ENCODE results near the gene HSD17B14. TPM values are rescaled to one million over a fixed set of nuclear protein-coding genes. Genes with fewer than 3 reads are reported as not detected.

The HSD17B14 gene
- total and polyA plus RNA-seq, 2 donors (not counting 1 experiment from before 2014, with no cell fraction given): 4.5 to 11.1 TPM

DNA sequence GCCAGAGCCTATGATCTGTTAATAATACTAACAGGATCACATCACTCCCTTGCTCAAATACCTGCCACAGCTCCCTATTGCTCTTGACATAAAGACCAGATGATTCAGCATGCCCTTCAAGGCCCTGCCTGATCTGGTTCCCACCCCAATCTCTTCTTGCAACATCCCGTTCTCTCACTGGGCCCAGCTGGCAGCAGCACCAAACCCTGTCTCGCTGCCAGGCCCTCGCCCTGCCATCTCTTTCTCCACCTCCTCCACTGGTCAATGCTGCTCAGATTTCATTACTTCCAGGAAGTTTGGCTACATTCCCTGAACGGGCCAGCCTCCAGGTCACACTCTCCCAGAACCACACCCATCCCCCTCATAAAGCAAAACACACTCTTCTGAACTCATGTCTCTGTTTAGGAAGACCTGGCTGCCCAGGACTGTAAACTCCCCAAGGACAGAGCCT, 16.9 kb downstream of the HSD17B14 start:
- no peaks in the 10 kb centered on the region for H3K9me3 ChIP-seq (ENCODE audit: control insufficient read depth, insufficient read depth, low read depth, low read length)
- H3K27me3 ChIP-seq (ENCODE audit: control insufficient read depth, insufficient read depth, low read length): no peaks in the 10 kb centered on the region
- peaks cover 4% of the 10 kb centered on the region for H3K36me3 ChIP-seq (ENCODE audit: control insufficient read depth, insufficient read depth, low read length)
- H3K27ac ChIP-seq (ENCODE audit: insufficient read depth, low read length): no peak overlapping the region
- no peaks in the 10 kb centered on the region for H3K79me2 ChIP-seq (ENCODE audit: control insufficient read depth, insufficient read depth, low read length)
- no peaks in the 10 kb centered on the region for H4K20me1 ChIP-seq (ENCODE audit: control insufficient read depth, extremely low read depth, insufficient read depth, low read length)
- H3K4me3 ChIP-seq (replicated peaks in 1 of 4; ENCODE audit: control extremely low read depth in 1 of 4, insufficient read depth in 1 of 4, low read depth in 3 of 4, low read length in 4 of 4): no peak overlapping the region
- peak; percentile 70 to 98 for DNase-seq (ENCODE audit: low read depth in 2 of 2)
- peak overlapping the region; percentile 51 for H3K4me2 ChIP-seq (ENCODE audit: extremely low read depth, insufficient read depth, low read length)
- H3K4me1 ChIP-seq (ENCODE audit: control insufficient read depth, extremely low read depth, insufficient read depth, low read length): peaks cover 7% of the 10 kb centered on the region
- H2AFZ ChIP-seq (ENCODE audit: low read length): peak overlapping the region; percentile 30
- TF ChIP-seq CTCF (conservative IDR thresholded peaks at IDR 0.05 in 1 of 2, IDR thresholded peaks at IDR 0.05 in 1 of 2; ENCODE audit: low read depth in 1 of 2, low read length in 2 of 2): no peak
- TF ChIP-seq EZH2 (IDR thresholded peaks at IDR 0.05; ENCODE audit: low read length, missing control alignments): no peak
- peak overlapping the region; percentile 23 for H3K9ac ChIP-seq (ENCODE audit: insufficient read depth, low read length)

DNA sequence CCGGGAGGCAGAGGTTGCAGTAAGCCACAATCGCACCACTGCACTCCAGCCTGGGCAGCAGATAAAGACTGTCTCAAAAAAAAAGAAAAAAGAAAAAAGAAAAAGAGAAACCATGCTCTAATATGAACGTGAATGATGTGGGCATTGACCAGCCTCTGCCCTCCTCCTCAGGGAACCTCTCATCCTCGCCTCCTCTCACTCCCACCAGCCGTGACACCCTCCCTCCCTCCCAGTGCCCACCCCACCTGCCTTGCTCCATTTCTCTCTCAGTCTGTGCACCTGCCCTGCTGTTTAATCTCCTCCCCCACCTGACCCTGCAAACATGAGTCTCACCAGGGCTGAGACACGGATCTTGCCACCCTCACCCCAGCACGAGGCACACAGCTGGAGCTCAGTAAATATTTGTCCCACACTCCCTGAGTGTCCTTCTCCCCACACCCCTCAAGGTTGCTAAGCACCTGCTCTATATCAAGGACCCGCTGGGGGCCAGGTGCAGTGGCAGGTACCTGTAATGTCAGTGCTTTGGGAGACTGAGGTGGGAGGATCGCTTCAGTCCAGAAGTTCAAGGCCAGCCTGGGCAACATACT, 18.0 kb downstream of the HSD17B14 start:
- H3K9me3 ChIP-seq (ENCODE audit: control insufficient read depth, insufficient read depth, low read depth, low read length): no peaks in the 10 kb centered on the region
- no peak overlapping the region for H3K4me2 ChIP-seq (ENCODE audit: extremely low read depth, insufficient read depth, low read length)
- DNase-seq (ENCODE audit: low read depth in 2 of 2): no peak
- no peak for TF ChIP-seq EZH2 (IDR thresholded peaks at IDR 0.05; ENCODE audit: low read length, missing control alignments)
- TF ChIP-seq CTCF (conservative IDR thresholded peaks at IDR 0.05 in 1 of 2, IDR thresholded peaks at IDR 0.05 in 1 of 2; ENCODE audit: low read depth in 1 of 2, low read length in 2 of 2): no peak
- H3K9ac ChIP-seq (ENCODE audit: insufficient read depth, low read length): no peak overlapping the region
- H2AFZ ChIP-seq (ENCODE audit: low read length): no peak overlapping the region
- H3K79me2 ChIP-seq (ENCODE audit: control insufficient read depth, insufficient read depth, low read length): no peaks in the 10 kb centered on the region
- no peaks in the 10 kb centered on the region for H3K27me3 ChIP-seq (ENCODE audit: control insufficient read depth, insufficient read depth, low read length)
- H3K4me1 ChIP-seq (ENCODE audit: control insufficient read depth, extremely low read depth, insufficient read depth, low read length): peaks cover 7% of the 10 kb centered on the region
- no peak overlapping the region for H3K27ac ChIP-seq (ENCODE audit: insufficient read depth, low read length)
- no peaks in the 10 kb centered on the region for H4K20me1 ChIP-seq (ENCODE audit: control insufficient read depth, extremely low read depth, insufficient read depth, low read length)
- no peak overlapping the region for H3K4me3 ChIP-seq (replicated peaks in 1 of 4; ENCODE audit: control extremely low read depth in 1 of 4, insufficient read depth in 1 of 4, low read depth in 3 of 4, low read length in 4 of 4)
- H3K36me3 ChIP-seq (ENCODE audit: control insufficient read depth, insufficient read depth, low read length): peaks cover 4% of the 10 kb centered on the region

GRCh38 chr19:48817585-48818124, 18.6 kb downstream of the HSD17B14 start:
- Histone ChIP-seq H3K4me1 (ENCODE audit: control insufficient read depth, extremely low read depth, insufficient read depth, low read length) (peaks cover 7% of the 10 kb centered on the region), H3K4me2 (ENCODE audit: extremely low read depth, insufficient read depth, low read length) (no peak overlapping the region), H4K20me1 (ENCODE audit: control insufficient read depth, extremely low read depth, insufficient read depth, low read length) (no peaks in the 10 kb centered on the region), H3K4me3 (replicated peaks in 1 of 4; ENCODE audit: control extremely low read depth in 1 of 4, insufficient read depth in 1 of 4, low read depth in 3 of 4, low read length in 4 of 4) (no peak overlapping the region), H3K9me3 (ENCODE audit: control insufficient read depth, insufficient read depth, low read depth, low read length) (no peaks in the 10 kb centered on the region), H2AFZ (ENCODE audit: low read length) (no peak overlapping the region), H3K36me3 (ENCODE audit: control insufficient read depth, insufficient read depth, low read length) (peaks cover 3% of the 10 kb centered on the region), H3K79me2 (ENCODE audit: control insufficient read depth, insufficient read depth, low read length) (no peaks in the 10 kb centered on the region), H3K27ac (ENCODE audit: insufficient read depth, low read length) (no peak overlapping the region), H3K27me3 (ENCODE audit: control insufficient read depth, insufficient read depth, low read length) (no peaks in the 10 kb centered on the region), H3K9ac (ENCODE audit: insufficient read depth, low read length) (no peak overlapping the region)
- TF ChIP-seq EZH2 (IDR thresholded peaks at IDR 0.05; ENCODE audit: low read length, missing control alignments): no peak
- TF ChIP-seq CTCF (conservative IDR thresholded peaks at IDR 0.05 in 1 of 2, IDR thresholded peaks at IDR 0.05 in 1 of 2; ENCODE audit: low read depth in 1 of 2, low read length in 2 of 2): no peak
- no peak for DNase-seq (ENCODE audit: low read depth in 2 of 2)
